ENCODE measurements around the gene TMEM184C.

Gene TMEM184C

GRCh38 chr4:147596981-147597380 lies 20.2 kb upstream of the TMEM184C start:
- no peaks in the 10 kb centered on the region for H3K4me1 ChIP-seq (ENCODE audit: low read length)
- no peak overlapping the region for H3K27ac ChIP-seq (ENCODE audit: low read length)

GRCh38 chr4:147597561-147597960 lies 19.6 kb upstream of the TMEM184C start:
- no peaks in the 10 kb centered on the region for H3K79me2 ChIP-seq (ENCODE audit: low read length)
- H3K4me2 ChIP-seq (ENCODE audit: low read depth, low read length) = no peak overlapping the region
- H3K9me2 ChIP-seq (replicated peaks; ENCODE audit: insufficient read depth, low read length) = no peaks in the 10 kb centered on the region
- no peaks in the 10 kb centered on the region for H4K20me1 ChIP-seq (ENCODE audit: insufficient read depth, low read length)
- H3K36me3 ChIP-seq (replicated peaks; ENCODE audit: insufficient read depth, low read length) = no peaks in the 10 kb centered on the region
- TF ChIP-seq, protein P1, sequence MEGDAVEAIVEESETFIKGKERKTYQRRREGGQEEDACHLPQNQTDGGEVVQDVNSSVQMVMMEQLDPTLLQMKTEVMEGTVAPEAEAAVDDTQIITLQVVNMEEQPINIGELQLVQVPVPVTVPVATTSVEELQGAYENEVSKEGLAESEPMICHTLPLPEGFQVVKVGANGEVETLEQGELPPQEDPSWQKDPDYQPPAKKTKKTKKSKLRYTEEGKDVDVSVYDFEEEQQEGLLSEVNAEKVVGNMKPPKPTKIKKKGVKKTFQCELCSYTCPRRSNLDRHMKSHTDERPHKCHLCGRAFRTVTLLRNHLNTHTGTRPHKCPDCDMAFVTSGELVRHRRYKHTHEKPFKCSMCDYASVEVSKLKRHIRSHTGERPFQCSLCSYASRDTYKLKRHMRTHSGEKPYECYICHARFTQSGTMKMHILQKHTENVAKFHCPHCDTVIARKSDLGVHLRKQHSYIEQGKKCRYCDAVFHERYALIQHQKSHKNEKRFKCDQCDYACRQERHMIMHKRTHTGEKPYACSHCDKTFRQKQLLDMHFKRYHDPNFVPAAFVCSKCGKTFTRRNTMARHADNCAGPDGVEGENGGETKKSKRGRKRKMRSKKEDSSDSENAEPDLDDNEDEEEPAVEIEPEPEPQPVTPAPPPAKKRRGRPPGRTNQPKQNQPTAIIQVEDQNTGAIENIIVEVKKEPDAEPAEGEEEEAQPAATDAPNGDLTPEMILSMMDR (IDR thresholded peaks at IDR 0.05; ENCODE audit: low read length) = no peak
- TF ChIP-seq EZH2 (optimal IDR thresholded peaks at IDR 0.05; ENCODE audit: low read depth, low read length) (no peak), EZH2phosphoT487 (IDR thresholded peaks at IDR 0.05; ENCODE audit: low read length) (no peak)
- H2AFZ ChIP-seq (ENCODE audit: low read length) = no peak overlapping the region
- H3K9ac ChIP-seq (ENCODE audit: low read length) = no peak overlapping the region
- H3K27me3 ChIP-seq (replicated peaks; ENCODE audit: insufficient read depth, low read length) = no peaks in the 10 kb centered on the region
- H3K9me3 ChIP-seq (replicated peaks; ENCODE audit: insufficient read depth, low read length) = no peaks in the 10 kb centered on the region
- no peak overlapping the region for H3K4me3 ChIP-seq (ENCODE audit: low read length)
- no peaks in the 10 kb centered on the region for H3F3A ChIP-seq (ENCODE audit: insufficient read depth, low read length)
- no peaks in the 10 kb centered on the region for H3K4me1 ChIP-seq (ENCODE audit: low read length)
- no peak for DNase-seq
- no peak overlapping the region for H3K27ac ChIP-seq (ENCODE audit: low read length)

More at GRCh38 chr4:147596981-147597380, 20.2 kb upstream of the TMEM184C start:
- H3F3A ChIP-seq (ENCODE audit: insufficient read depth, low read length) = no peaks in the 10 kb centered on the region
- TF ChIP-seq EZH2 (optimal IDR thresholded peaks at IDR 0.05; ENCODE audit: low read depth, low read length) (no peak), EZH2phosphoT487 (IDR thresholded peaks at IDR 0.05; ENCODE audit: low read length) (no peak)
- TF ChIP-seq, protein P1 (IDR thresholded peaks at IDR 0.05; ENCODE audit: low read length) = no peak
- no peak overlapping the region for H3K4me2 ChIP-seq (ENCODE audit: low read depth, low read length)
- H3K9me2 ChIP-seq (replicated peaks; ENCODE audit: insufficient read depth, low read length) = no peaks in the 10 kb centered on the region
- no peaks in the 10 kb centered on the region for H3K9me3 ChIP-seq (replicated peaks; ENCODE audit: insufficient read depth, low read length)
- H3K79me2 ChIP-seq (ENCODE audit: low read length) = no peaks in the 10 kb centered on the region
- no peak overlapping the region for H2AFZ ChIP-seq (ENCODE audit: low read length)
- no peak overlapping the region for H3K4me3 ChIP-seq (ENCODE audit: low read length)
- H3K36me3 ChIP-seq (replicated peaks; ENCODE audit: insufficient read depth, low read length) = no peaks in the 10 kb centered on the region
- H3K9ac ChIP-seq (ENCODE audit: low read length) = no peak overlapping the region
- H3K27me3 ChIP-seq (replicated peaks; ENCODE audit: insufficient read depth, low read length) = no peaks in the 10 kb centered on the region
- no peaks in the 10 kb centered on the region for H4K20me1 ChIP-seq (ENCODE audit: insufficient read depth, low read length)
- DNase-seq = no peak

- H3F3A ChIP-seq (ENCODE audit: insufficient read depth, low read length) = no peaks in the 10 kb centered on the region
- TF ChIP-seq EZH2phosphoT487 (IDR thresholded peaks at IDR 0.05; ENCODE audit: low read length) (no peak), EZH2 (optimal IDR thresholded peaks at IDR 0.05; ENCODE audit: low read depth, low read length) (no peak)
- TF ChIP-seq, protein P1 (IDR thresholded peaks at IDR 0.05; ENCODE audit: low read length) = no peak
- no peaks in the 10 kb centered on the region for H3K27me3 ChIP-seq (replicated peaks; ENCODE audit: insufficient read depth, low read length)
- no peaks in the 10 kb centered on the region for H3K4me1 ChIP-seq (ENCODE audit: low read length)
- H3K9ac ChIP-seq (ENCODE audit: low read length) = no peak overlapping the region
- no peaks in the 10 kb centered on the region for H4K20me1 ChIP-seq (ENCODE audit: insufficient read depth, low read length)
- no peaks in the 10 kb centered on the region for H3K79me2 ChIP-seq (ENCODE audit: low read length)
- no peaks in the 10 kb centered on the region for H3K9me3 ChIP-seq (replicated peaks; ENCODE audit: insufficient read depth, low read length)
- no peak overlapping the region for H3K4me2 ChIP-seq (ENCODE audit: low read depth, low read length)
- H3K4me3 ChIP-seq (ENCODE audit: low read length) = no peak overlapping the region
- no peak overlapping the region for H3K27ac ChIP-seq (ENCODE audit: low read length)
- no peaks in the 10 kb centered on the region for H3K9me2 ChIP-seq (replicated peaks; ENCODE audit: insufficient read depth, low read length)
- DNase-seq = no peak
- no peaks in the 10 kb centered on the region for H3K36me3 ChIP-seq (replicated peaks; ENCODE audit: insufficient read depth, low read length)
- no peak overlapping the region for H2AFZ ChIP-seq (ENCODE audit: low read length)
These were observed 18.0 kb upstream of the TMEM184C start for GRCh38 chr4:147599206-147599605.
